SJCRH30 (cell line): ENCODE measurements around the gene ZNF66. TPM values are rescaled to one million over a fixed set of nuclear protein-coding genes. Genes with fewer than 3 reads are reported as not detected.
"Not testable (repeated sequence)": the region's sequence is repeated elsewhere in the genome, so short reads cannot be mapped to it uniquely, and the experiment has no call there.

Source experiments
- DNase-seq, 2 experiments: peaks; one replicate each; pipeline ENCODE4 v3.0.0-alpha.2; 2015 to 2020
- H3K27ac ChIP-seq: fragments of 250-450 bp; sonication (Bioruptor Pico); 2 replicates; pipeline ENCODE4 v1.5.1; 2020; ENCODE audit warnings: mild to moderate bottlenecking, moderate library complexity
- H3K27me3 ChIP-seq: fragments of 250-450 bp; sonication (Bioruptor Pico); 2 replicates; pipeline ENCODE4 v1.5.1; 2020; ENCODE audit warnings: mild to moderate bottlenecking, moderate library complexity
- H3K36me3 ChIP-seq: fragments of 250-450 bp; sonication (Bioruptor Pico); 2 replicates; pipeline ENCODE4 v1.5.1; 2020; ENCODE audit warnings: mild to moderate bottlenecking, moderate library complexity
- H3K4me1 ChIP-seq: fragments of 250-450 bp; sonication (Bioruptor Pico); 2 replicates; pipeline ENCODE4 v1.5.1; 2020; ENCODE audit warnings: mild to moderate bottlenecking, moderate library complexity
- H3K4me3 ChIP-seq: fragments of 250-450 bp; sonication (Bioruptor Pico); 2 replicates; pipeline ENCODE4 v1.5.1; 2020; ENCODE audit warnings: mild to moderate bottlenecking, moderate library complexity
- H3K9me3 ChIP-seq: fragments of 250-450 bp; sonication (Bioruptor Pico); replicated peaks from 2 replicates; pipeline ENCODE4 v1.5.1; 2020; ENCODE audit warnings: mild to moderate bottlenecking, moderate library complexity
- total RNA-seq: library from RNA; depleted of rRNA; stranded (reverse); fragments of >200 nt; shearing (Covaris generic); gene quantifications from 2 replicates; pipeline ENCODE4 v1.2.3, GENCODE V29; 2014; rRNA removed

ZNF66 gene
- total RNA-seq: 13.5 and 17.4 TPM in 2 replicates

- Histone ChIP-seq H3K4me3 (peak within 1 kb of the TSS; percentile 72), H3K27me3 (no peaks in the 10 kb centered on the region), H3K9me3 (peaks cover 9% of the 10 kb centered on the region), H3K27ac (peak within 1 kb of the TSS; percentile 76), H3K36me3 (peaks cover 23% of the 10 kb centered on the region), H3K4me1 (no peaks in the 10 kb centered on the region)
- DNase-seq: peak; percentile 97 to 99
These were observed at the start of gene ZNF66 for GRCh38 chr19:20776083-20777076. Gene ZNF66, plus strand, starts transcription at chr19:20776304. Its CDS starts 144 bp downstream, at chr19:20776448.

DNA sequence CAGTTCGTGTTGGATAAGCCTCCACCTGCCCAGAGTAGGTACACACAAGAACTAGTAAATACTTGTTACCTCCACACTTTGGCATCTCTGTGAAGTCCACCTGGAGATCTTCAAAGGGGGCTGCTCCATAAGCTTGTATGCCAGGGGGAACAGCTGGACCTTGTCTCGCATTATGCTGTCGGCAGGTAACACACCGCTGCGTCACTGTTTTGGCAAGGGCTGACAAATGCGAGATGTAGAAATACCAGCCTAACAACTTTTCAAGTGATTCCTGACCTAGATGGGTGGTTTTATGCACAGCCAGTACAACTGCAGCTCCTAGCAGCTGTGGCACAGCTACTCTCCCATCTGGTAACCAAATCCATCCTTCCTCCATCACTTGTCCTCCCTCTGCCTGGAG lies 25.9 kb upstream of the ZNF66 start:
- not testable (repeated sequence) for H3K4me1 ChIP-seq, H3K4me3 ChIP-seq, H3K36me3 ChIP-seq, H3K27ac ChIP-seq, H3K27me3 ChIP-seq, H3K9me3 ChIP-seq, DNase-seq

DNA sequence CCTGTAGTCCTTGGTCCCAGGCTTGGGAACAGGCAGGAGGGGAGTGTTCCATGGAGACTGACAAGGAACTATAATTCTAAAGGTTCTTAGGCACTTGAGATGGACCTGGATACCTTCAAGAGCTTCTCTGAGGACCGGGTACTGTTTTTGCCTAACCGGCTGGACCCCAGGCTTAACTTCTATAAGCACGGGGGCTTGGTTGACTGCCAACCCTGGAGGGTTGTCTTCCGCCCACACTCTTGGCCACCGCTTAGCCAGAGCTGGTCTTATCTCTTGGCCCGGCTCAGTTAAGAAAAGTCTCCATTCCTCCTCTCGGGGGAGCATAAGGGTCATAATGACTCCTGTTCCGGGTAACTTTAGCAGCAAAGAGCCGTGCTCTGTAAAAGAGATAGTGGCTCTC lies 23.8 kb upstream of the ZNF66 start:
- H3K4me3 ChIP-seq, H3K27ac ChIP-seq, H3K9me3 ChIP-seq, DNase-seq, H3K27me3 ChIP-seq, H3K36me3 ChIP-seq, H3K4me1 ChIP-seq: not testable (repeated sequence)

GRCh38 chr19:20769225-20769736 lies 6.8 kb upstream of the ZNF66 start:
- not testable (repeated sequence) for H3K36me3 ChIP-seq, H3K27me3 ChIP-seq, H3K4me3 ChIP-seq, H3K27ac ChIP-seq, H3K9me3 ChIP-seq, H3K4me1 ChIP-seq, DNase-seq

DNA sequence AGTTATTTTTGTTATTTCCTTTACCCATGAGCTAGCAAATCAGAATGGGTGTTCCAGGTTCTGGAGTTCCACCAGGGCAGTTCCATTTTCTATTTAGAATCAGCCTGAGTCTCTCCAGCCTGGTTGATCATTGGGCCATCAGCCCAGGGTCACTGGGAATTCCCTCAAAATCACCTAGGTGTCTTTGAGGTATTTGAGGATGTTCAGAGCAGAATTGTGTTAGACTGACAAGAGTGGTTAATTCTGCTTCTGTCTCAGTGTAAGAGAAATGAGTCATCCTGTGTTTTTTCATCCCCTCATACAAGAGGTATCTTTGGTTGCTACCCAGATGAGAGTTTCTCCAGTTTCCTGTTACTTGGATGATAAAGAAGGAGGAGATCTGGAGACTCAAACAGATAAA lies 11.7 kb downstream of the ZNF66 start:
- H3K4me3 ChIP-seq: no peak overlapping the region
- no peak overlapping the region for H3K27ac ChIP-seq
- H3K4me1 ChIP-seq: no peaks in the 10 kb centered on the region
- peaks cover 21% of the 10 kb centered on the region for H3K9me3 ChIP-seq
- peaks cover 59% of the 10 kb centered on the region for H3K36me3 ChIP-seq
- H3K27me3 ChIP-seq: no peaks in the 10 kb centered on the region
- no peak for DNase-seq

GRCh38 chr19:20791806-20792205 lies 15.7 kb downstream of the ZNF66 start:
- Histone ChIP-seq H3K4me1 (no peaks in the 10 kb centered on the region), H3K36me3 (peaks cover 51% of the 10 kb centered on the region), H3K9me3 (peaks cover 7% of the 10 kb centered on the region), H3K27ac (no peak overlapping the region), H3K27me3 (no peaks in the 10 kb centered on the region), H3K4me3 (no peak overlapping the region)
- DNase-seq: no peak

- H3K27ac ChIP-seq, H3K27me3 ChIP-seq, H3K4me1 ChIP-seq, H3K4me3 ChIP-seq, DNase-seq: not testable (repeated sequence)
- peaks cover 43% of the 10 kb centered on the region for H3K9me3 ChIP-seq
- H3K36me3 ChIP-seq: peaks cover 27% of the 10 kb centered on the region
These were observed 30.5 kb downstream of the ZNF66 start for GRCh38 chr19:20806311-20807262.

GRCh38 chr19:20840371-20840770 lies 64.3 kb downstream of the ZNF66 start:
- H3K27me3 ChIP-seq: no peaks in the 10 kb centered on the region
- H3K4me3 ChIP-seq: no peak overlapping the region
- no peak for DNase-seq

More at GRCh38 chr19:20840371-20840770, 64.3 kb downstream of the ZNF66 start:
- no peak overlapping the region for H3K27ac ChIP-seq
- no peaks in the 10 kb centered on the region for H3K4me1 ChIP-seq
- no peaks in the 10 kb centered on the region for H3K9me3 ChIP-seq
- H3K36me3 ChIP-seq: no peaks in the 10 kb centered on the region

Other genes starting within 250 kb of the ZNF66 start
- gene ZNF737, start 210.5 kb upstream of the ZNF66 start, total RNA-seq: 17.6 and 18.6 TPM in 2 replicates
- 13.0 and 13.5 TPM in 2 replicates for gene ZNF626, start 114.7 kb upstream of the ZNF66 start, total RNA-seq
- gene ZNF85, start 146.9 kb downstream of the ZNF66 start, total RNA-seq: 33.8 and 35.4 TPM in 2 replicates
- gene ZNF430, start 244.4 kb downstream of the ZNF66 start, total RNA-seq: 17.4 and 20.8 TPM in 2 replicates